GM23248 (cell line): ENCODE data around the gene CSF1R.

Source experiments
- EZH2 ChIP-seq: fragments of 200-600 bp; sonication (generic); IDR thresholded peaks from 2 replicates; pipeline ENCODE4 v1.6.1; 2018; ENCODE audit warnings: antibody characterized with exemption, mild to moderate bottlenecking; ENCODE audit not compliant: insufficient read depth, poor library complexity, severe bottlenecking
- EZH2phosphoT487 ChIP-seq: fragments of 200-600 bp; sonication (generic); IDR thresholded peaks from 2 replicates; pipeline ENCODE4 v1.6.1; 2018; ENCODE audit warnings: antibody characterized with exemption, moderate library complexity, mild to moderate bottlenecking, low read depth; ENCODE audit not compliant: insufficient read depth

DNA sequence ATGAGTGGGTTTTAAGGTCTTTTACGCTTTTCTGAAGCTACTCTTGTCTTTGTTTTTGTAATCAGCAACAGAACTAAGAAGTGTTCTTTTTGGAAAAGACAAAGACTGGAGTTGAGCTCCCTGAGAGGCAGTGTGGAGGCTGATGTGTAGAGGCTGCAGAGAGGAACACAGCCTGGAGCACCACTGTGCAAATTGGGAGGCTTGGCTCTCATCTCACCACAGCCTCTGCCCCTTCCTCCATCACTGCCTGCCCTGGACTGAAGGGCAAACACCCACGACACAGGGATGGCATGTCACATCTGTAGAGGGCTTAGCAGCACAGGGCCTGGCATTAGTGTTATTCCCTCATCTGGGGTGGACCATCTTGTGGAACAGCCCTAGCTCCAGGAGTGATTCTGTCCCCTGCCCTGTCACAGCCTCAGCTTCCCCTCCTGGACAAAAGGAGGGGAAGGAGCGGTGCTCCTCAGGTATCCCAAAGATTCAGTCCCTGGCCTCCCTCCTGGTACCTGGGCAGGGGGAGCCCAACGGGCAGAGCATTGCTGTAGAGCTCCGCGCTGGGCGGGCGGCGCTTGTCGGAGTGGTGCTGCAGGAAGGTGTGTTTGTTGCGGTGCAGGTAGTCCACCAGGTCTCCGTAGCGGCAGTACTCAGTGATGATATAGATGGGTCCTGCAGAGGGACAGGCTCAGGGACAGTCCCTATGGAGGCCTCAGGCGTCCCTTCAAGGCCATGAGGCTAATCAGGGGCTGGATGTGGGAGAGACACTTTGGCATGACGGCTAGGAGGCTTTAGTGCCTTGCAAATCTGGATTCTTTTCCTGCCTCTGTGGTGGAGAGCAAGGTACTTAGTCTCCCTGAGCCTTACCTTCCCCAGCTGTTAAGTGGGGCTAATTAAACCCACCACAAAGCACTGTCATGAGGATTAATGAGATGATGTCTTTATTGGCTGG lies 36.5 kb upstream of the CSF1R start:
- TF ChIP-seq EZH2phosphoT487: no peak
- TF ChIP-seq EZH2: no peak
